GM23338 (cell line): Measurements from ENCODE around the gene LRRC4.

Source experiments
- CREB1 ChIP-seq: fragments of 250-450 bp; sonication (Bioruptor Pico); IDR thresholded peaks from 2 replicates; pipeline ENCODE4 v1.5.0; 2020; ENCODE audit warnings: low read depth, mild to moderate bottlenecking, moderate library complexity
- CTCF ChIP-seq, 2 experiments: fragments of 200-600 bp in 1 of 2; sonication (generic) in 1 of 2; conservative IDR thresholded peaks; 2 replicates each; pipeline versions ENCODE4 v1.5.1 to v1.6.1; 2016 to 2017; ENCODE audit warnings: antibody characterized with exemption in 2 of 2, low read depth in 2 of 2, mild to moderate bottlenecking in 2 of 2, moderate library complexity in 1 of 2
- ETS1 ChIP-seq: IDR thresholded peaks from 2 replicates; pipeline ENCODE4 v1.6.1; 2016; ENCODE audit warnings: antibody characterized with exemption
- EZH2 ChIP-seq: fragments of 200-600 bp; sonication (generic); IDR thresholded peaks from one replicate; pipeline ENCODE4 v1.8.0; 2017; ENCODE audit warnings: antibody characterized with exemption, mild to moderate bottlenecking, low read depth; ENCODE audit not compliant: unreplicated experiment
- EZH2phosphoT487 ChIP-seq: fragments of 200-600 bp; sonication (generic); IDR thresholded peaks from one replicate; pipeline ENCODE4 v1.8.1; 2018; ENCODE audit warnings: antibody characterized with exemption; ENCODE audit not compliant: unreplicated experiment
- NANOG ChIP-seq: IDR thresholded peaks from 2 replicates; pipeline ENCODE4 v1.6.1; 2016; ENCODE audit warnings: antibody characterized with exemption, borderline replicate concordance
- POLR2AphosphoS5 ChIP-seq: IDR thresholded peaks from 2 replicates; pipeline ENCODE4 v1.6.1; 2016; ENCODE audit warnings: antibody characterized with exemption, low read depth
- REST ChIP-seq: IDR thresholded peaks from one replicate; pipeline ENCODE4 v1.6.1; 2018; ENCODE audit warnings: antibody characterized with exemption; ENCODE audit not compliant: unreplicated experiment

- no peak for TF ChIP-seq CTCF (conservative IDR thresholded peaks at IDR 0.05; ENCODE audit: low read depth in 2 of 2)
- no peak for TF ChIP-seq NANOG
- TF ChIP-seq CREB1, result no peak
- no peak for TF ChIP-seq REST
- no peak for TF ChIP-seq EZH2
- no peak for TF ChIP-seq ETS1
- no peak for TF ChIP-seq POLR2AphosphoS5
- TF ChIP-seq EZH2phosphoT487, result no peak
Observed at GRCh38 chr7:128003787-128004186, 27.4 kb downstream of the LRRC4 start.
